GM23338 (cell line): ENCODE data around the gene BNIP5.

Experiments
- CREB1 ChIP-seq: fragments of 250-450 bp; sonication (Bioruptor Pico); IDR thresholded peaks from 2 replicates; pipeline ENCODE4 v1.5.0; 2020; ENCODE audit warnings: low read depth, mild to moderate bottlenecking, moderate library complexity
- CTCF ChIP-seq, 2 experiments: fragments of 200-600 bp in 1 of 2; sonication (generic) in 1 of 2; conservative IDR thresholded peaks; 2 replicates each; pipeline versions ENCODE4 v1.5.1 to v1.6.1; 2016 to 2017; ENCODE audit warnings: antibody characterized with exemption in 2 of 2, low read depth in 2 of 2, mild to moderate bottlenecking in 2 of 2, moderate library complexity in 1 of 2
- EZH2 ChIP-seq: fragments of 200-600 bp; sonication (generic); IDR thresholded peaks from one replicate; pipeline ENCODE4 v1.8.0; 2017; ENCODE audit warnings: antibody characterized with exemption, mild to moderate bottlenecking, low read depth; ENCODE audit not compliant: unreplicated experiment
- EZH2phosphoT487 ChIP-seq: fragments of 200-600 bp; sonication (generic); IDR thresholded peaks from one replicate; pipeline ENCODE4 v1.8.1; 2018; ENCODE audit warnings: antibody characterized with exemption; ENCODE audit not compliant: unreplicated experiment
- NANOG ChIP-seq: IDR thresholded peaks from 2 replicates; pipeline ENCODE4 v1.6.1; 2016; ENCODE audit warnings: antibody characterized with exemption, borderline replicate concordance
- POLR2AphosphoS5 ChIP-seq: IDR thresholded peaks from 2 replicates; pipeline ENCODE4 v1.6.1; 2016; ENCODE audit warnings: antibody characterized with exemption, low read depth
- REST ChIP-seq: IDR thresholded peaks from one replicate; pipeline ENCODE4 v1.6.1; 2018; ENCODE audit warnings: antibody characterized with exemption; ENCODE audit not compliant: unreplicated experiment

- no peak for TF ChIP-seq POLR2AphosphoS5
- no peak for TF ChIP-seq CTCF (conservative IDR thresholded peaks at IDR 0.05; ENCODE audit: low read depth in 2 of 2)
- TF ChIP-seq EZH2, result no peak
- no peak for TF ChIP-seq CREB1 (CRISPR knock-in tag)
- TF ChIP-seq NANOG, result no peak
- no peak for TF ChIP-seq EZH2phosphoT487
- TF ChIP-seq REST, result no peak
These were observed 6.3 kb downstream of the BNIP5 start for GRCh38 chr6:36330366-36330765.
